Stimulated activated CD4-positive, alpha-beta T cell treated with anti-CD3 and anti-CD28 coated beads, TNF-alpha, amount 100 ng/mL, for 48 hours (primary cell): ENCODE measurements around the gene GALNT9.
"Not testable (repeated sequence)": the region's sequence is repeated elsewhere in the genome, so short reads cannot be mapped to it uniquely, and the experiment has no call there.

Experiments used
- DNase-seq, 3 donors: peaks; one replicate each; pipeline ENCODE4 v3.0.0-alpha.2; 2020; ENCODE audit warnings: low read depth in 3 of 3

Gene GALNT9

GRCh38 chr12:132249689-132250478, 79.5 kb downstream of the GALNT9 start:
- no peak for DNase-seq

DNA sequence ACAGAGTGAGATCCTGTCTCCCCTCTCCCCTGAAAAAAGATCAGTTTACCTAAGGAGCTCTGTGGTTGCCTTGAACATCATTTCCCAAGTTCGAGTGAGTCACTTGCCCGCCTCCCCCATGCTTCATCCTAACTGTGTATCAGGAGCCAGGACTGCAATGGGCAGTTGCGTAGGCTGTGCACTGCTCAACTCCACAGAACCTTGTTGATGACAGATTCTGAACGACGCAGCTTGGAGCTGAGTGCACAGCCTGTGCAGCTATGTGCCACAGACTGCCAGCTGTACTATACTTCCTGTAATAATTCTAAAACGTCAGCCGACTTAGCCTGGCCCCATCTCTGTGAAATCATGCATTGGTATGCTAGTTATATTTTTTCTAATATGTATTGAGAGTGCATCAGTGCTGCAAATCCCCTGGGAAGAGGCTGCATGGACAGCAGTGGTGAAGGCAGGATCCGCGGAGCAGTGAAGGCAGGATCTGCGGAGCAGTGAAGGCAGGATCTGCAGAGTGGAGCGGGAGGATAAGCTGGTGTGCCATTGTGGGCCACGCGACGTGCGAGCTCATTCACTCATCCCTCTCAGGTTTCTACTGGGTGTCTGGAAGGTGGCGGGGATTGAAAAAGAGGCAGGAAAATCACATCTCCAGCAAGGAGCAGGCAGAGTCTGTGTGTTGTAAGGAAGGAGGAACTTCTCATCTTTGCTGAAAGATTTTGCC, 80.8 kb downstream of the GALNT9 start:
- DNase-seq: no peak

GRCh38 chr12:132247718-132248452, 81.5 kb downstream of the GALNT9 start:
- DNase-seq: no peak

GRCh38 chr12:132246997-132247717, 82.2 kb downstream of the GALNT9 start:
- DNase-seq: no peak

DNA sequence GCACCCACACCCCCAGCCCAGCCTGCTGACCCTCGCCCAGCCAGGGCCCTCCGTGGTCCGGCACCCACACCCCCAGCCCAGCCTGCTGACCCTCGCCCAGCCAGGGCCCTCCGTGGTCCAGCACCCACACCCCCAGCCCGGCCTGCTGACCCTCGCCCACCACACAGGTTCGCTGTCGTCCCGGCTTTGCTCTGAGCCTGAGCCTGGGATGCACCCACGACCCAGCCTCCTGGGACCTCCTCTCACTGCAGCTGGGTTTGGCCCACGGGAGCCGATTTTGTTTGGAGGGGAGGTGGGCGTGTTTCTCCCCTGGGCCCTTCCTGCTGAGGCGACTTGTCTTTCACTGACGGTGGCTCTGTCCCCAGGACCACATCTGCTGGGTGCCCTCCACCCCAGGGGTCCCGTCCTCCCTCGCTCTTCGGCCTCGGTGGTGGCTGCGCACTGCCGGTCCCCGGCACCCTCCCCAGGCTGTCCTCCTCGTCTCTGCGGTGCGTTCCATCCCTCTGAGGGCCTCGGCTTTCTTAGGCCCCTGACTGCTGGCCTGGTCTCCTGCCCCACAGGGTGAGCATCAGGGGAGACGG, 83.8 kb downstream of the GALNT9 start:
- DNase-seq: no peak

DNA sequence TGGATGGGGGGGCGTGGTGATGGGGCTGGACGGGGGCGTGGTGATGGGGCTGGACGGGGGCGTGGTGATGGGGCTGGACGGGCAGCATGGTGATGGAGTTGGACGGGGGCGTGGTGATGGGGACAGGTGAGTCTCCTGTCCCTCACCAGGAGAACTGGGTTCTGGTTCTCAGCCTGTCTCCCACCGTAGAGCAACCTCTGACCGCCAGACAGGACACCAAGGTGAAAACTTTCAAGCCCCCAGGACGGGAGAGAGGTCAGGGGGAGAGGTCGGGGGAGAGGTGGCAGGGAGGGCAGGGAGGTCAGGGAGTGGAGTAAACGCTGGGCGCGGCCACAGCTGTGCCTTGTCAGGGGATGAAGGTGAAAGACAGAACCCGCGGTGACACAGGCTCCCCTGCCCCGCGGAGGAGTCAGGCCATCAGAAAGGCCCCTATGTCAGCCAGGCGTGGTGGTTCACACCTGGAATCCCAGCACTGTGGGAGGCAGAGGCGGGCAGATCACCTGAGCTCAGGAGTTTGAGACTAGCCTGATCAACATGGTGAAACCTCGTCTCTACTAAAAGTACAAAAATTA, 84.6 kb downstream of the GALNT9 start:
- no peak for DNase-seq

DNA sequence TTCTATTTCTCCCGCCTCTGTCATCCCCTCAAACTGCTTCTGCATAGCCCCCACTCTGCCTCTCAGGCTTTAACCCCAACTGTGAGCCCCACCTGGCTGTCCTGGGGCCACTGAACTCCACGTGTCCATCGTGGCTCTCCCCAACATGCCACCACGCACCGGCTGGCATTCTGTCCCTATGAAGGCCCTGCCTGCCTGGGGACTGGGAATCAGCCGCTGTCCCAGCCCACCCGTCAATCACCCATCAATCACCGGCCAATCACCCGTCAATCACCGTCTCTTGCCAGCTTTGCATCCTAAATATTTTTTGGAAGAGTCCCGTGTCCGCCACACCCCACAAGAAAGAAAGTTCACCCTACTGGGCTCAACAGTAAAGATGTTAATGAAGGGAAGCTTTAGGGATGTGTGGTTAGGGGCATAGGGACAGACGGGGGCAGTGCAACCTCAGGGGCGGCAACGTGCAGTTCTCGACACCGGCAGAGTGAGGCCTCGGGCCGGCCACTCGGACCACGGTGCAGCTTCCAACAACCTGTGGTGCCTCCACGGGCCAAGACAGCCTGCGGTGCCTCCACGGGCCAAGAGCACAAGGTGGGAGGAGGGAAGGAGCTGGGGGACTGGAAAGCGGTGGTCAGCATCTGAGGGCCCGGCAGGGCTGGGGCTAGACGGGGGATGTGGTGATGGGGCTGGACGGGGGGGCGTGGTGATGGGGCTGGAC, 85.6 kb downstream of the GALNT9 start:
- DNase-seq: no peak

DNA sequence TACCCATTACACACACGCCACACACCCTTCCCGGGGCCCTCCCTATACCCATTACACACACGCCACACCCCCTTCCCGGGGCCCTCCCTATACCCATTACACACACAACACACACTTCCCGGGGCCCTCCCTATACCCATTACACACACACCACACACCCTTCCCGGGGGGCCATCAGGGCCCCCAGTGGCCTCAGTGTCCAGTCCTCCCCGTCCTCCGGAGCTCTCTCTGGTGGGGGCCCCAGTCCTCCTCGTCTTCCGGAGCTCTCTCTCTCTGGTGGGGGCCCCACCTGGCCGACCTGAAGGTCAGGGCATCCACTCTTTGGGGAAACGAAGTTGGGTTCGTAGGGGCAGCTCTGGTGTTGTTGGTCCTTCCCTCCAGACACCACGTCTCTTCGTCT, 86.2 kb downstream of the GALNT9 start:
- not testable (repeated sequence) for DNase-seq

- DNase-seq: not testable (repeated sequence)
These were observed 88.8 kb downstream of the GALNT9 start for GRCh38 chr12:132240669-132241007.

DNA sequence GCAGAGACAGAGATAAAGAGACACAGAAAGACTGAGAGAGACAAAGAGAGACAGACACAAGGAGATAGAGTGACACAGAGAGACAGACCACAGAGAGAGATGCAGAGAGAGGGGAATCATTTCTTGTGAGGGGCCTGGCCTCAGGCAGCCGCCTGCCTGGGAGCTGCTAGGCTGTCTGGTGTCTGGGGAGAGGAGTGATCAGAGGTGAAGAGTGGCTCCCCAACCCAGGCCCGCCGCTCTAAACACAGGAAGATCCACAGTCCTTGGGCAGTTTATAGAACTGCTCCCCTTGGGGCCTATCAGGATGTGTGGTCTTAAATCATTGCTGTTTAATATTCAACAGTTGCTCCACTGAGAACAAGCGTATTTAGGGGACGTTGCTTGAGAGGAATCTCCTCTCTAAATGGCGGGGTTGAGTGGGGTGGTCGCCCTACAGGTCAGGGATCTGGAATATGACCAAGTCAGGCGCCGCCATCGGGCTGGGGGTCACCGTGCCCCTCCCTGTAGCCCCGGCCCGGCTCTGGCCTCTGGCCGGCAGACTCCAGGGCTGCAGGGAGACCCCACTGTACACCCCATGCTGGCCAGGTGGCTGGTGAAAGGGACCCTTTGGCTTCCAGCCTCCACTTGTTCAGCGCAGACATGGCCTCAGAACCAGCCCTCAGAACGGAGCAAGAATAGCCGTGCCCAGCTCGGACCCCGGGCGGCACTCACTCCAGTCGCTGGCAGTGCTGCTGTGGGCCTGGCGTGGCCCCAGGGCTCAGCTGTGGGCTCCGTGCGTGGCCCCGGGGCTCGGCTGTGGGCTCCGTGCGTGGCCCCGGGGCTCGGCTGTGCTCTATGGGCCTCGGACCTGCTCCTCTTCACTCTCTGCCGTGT, 89.4 kb downstream of the GALNT9 start:
- no peak for DNase-seq

DNA sequence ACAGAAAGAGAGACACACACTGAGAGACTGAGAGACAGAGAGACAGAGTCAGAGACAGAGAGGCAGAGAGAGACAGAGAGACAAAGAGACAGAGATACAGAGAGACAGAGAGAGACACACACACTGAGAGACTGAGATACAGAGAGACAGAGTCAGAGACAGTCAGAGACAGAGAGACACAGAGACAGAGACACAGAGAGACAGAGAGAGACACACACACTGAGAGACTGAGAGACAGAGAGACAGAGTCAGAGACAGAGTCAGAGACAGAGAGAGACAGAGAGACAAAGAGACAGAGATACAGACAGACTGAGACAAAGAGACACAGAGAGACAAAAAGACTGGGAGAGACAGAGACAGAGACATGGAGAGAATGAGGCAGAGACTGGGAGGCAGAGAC, 90.0 kb downstream of the GALNT9 start:
- no peak for DNase-seq

DNA sequence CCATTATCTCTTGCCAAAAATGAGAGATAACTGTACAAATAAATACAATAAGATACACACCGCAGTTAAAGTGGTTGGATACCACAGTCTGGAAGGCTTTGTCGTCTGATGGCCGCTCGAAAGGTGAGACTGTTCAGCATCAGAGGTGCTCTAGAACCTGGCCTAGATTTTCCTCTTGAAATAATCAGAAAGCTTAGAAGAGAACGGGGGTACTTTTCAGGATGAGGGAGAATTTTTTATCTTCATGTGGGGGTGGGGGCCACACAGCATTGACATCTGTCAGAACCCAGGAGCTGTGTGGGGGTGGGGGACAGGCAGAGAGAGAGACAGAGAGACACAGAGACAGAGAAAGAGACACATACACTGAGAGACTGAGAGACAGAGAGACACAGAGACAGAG, 90.5 kb downstream of the GALNT9 start:
- DNase-seq: no peak

- DNase-seq: no peak
These were observed 90.9 kb downstream of the GALNT9 start for GRCh38 chr12:132238488-132238854.

- DNase-seq: no peak
These were observed 91.5 kb downstream of the GALNT9 start for GRCh38 chr12:132237772-132238487.

- DNase-seq: no peak
These were observed 92.2 kb downstream of the GALNT9 start for GRCh38 chr12:132236930-132237771.

DNA sequence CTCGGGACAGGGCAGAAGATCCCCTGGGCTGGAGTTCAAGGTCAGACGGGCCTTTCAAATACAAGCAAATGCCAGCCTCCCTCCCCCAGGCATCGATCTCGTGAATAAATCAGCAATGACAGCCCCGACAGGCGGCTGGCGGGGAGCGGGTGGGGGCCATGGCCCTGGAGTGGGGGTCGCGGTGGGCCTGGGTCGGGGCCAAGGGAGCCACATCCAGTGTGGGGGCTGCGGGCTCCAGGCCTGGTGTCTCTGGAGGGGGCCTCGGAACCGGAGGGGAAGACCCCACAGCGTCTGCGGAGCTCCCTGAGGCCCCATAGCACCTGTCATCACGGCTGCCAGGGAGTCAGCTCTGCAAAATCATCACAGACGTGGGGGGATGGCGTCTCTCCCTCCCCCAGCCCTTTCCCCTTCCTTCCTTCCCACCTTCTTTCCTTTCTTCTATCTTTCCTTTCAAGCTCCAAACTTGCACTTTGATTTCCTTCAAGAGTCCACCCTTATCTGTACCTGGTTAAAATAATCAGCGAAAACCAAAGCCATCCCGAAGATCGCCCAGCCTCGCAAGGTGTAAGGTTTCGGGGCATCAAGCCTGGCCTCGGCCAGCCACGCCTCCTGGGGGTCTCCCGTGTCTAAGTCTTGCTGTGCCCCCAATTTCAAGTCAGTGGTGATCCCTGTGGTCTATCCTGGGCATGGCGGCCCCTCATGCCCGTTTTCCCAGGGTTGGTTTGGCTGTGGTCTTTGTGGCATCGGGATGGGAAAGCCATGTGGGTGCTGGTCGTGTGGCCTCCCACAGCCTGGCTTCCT, 93.1 kb downstream of the GALNT9 start:
- no peak for DNase-seq

DNA sequence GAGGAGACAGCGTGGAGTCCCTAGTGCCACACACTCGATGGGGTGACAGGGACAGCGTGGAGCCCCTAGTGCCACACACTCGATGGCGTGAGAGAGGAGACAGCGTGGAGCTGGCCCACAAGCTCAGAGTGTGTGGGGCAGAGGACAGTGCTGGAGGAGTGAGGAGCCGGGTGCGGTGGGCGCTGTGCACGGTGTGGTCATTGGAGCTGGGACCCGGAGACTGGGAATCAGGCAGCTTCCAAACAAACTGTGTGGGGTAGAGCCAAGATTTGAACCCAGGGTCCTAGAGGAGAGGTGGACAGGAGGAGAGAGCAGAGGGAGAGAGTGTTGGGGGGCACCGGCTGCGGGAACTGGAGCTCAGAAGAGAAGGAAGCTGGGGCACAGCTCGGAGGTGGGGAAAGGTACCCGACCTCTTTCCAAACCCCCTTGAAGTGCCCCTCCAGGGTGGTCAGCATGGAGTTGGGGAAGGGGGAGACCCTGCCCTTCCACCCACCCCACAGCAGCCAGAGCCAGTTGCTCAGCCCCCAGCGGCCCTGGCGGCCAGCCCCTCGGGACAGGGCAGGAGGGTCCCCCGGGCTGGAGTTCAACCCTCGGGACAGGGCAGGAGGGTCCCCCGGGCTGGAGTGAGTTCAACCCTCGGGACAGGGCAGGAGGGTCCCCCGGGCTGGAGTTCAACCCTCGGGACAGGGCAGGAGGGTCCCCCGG, 94.1 kb downstream of the GALNT9 start:
- no peak for DNase-seq
